Stimulated activated CD8-positive, alpha-beta memory T cell treated with anti-CD3 and anti-CD28 coated beads, Interleukin-4, amount 100 ng/mL, for 24 hours (primary cell): ENCODE results near the gene MCTP2.

Source experiments
- DNase-seq: peaks from one replicate; pipeline ENCODE4 v3.0.0-alpha.2; 2020; ENCODE audit warnings: low read depth

MCTP2 gene

GRCh38 chr15:94305133-94305532, 73.8 kb downstream of the MCTP2 start:
- no peak for DNase-seq

- no peak for DNase-seq
Observed at GRCh38 chr15:94306700-94307650, 75.6 kb downstream of the MCTP2 start.

GRCh38 chr15:94312946-94313345, 81.6 kb downstream of the MCTP2 start:
- DNase-seq: no peak

- DNase-seq: no peak
Observed at GRCh38 chr15:94314639-94315038, 83.3 kb downstream of the MCTP2 start.

- no peak for DNase-seq
Observed at GRCh38 chr15:94317211-94317610, 85.8 kb downstream of the MCTP2 start.

GRCh38 chr15:94322141-94322540, 90.8 kb downstream of the MCTP2 start:
- DNase-seq: no peak

- no peak for DNase-seq
Observed at GRCh38 chr15:94323076-94323475, 91.7 kb downstream of the MCTP2 start.

- DNase-seq: peak; percentile 26
Observed at GRCh38 chr15:94324117-94324826, 92.9 kb downstream of the MCTP2 start.

- peak; percentile 22 for DNase-seq
Observed at GRCh38 chr15:94324835-94325767, 93.7 kb downstream of the MCTP2 start.

- DNase-seq: no peak
Observed at GRCh38 chr15:94327356-94327936, 96.1 kb downstream of the MCTP2 start.

- no peak for DNase-seq
Observed at GRCh38 chr15:94331731-94332130, 100.4 kb downstream of the MCTP2 start.

GRCh38 chr15:94335616-94336015, 104.3 kb downstream of the MCTP2 start:
- DNase-seq: no peak

- DNase-seq: no peak
Observed at GRCh38 chr15:94336817-94337467, 105.6 kb downstream of the MCTP2 start.

GRCh38 chr15:94338243-94338846, 107.0 kb downstream of the MCTP2 start:
- DNase-seq: no peak

- DNase-seq: no peak
Observed at GRCh38 chr15:94346282-94346681, 114.9 kb downstream of the MCTP2 start.

- DNase-seq: no peak
Observed at GRCh38 chr15:94348084-94348483, 116.7 kb downstream of the MCTP2 start.

GRCh38 chr15:94351031-94351535, 119.7 kb downstream of the MCTP2 start:
- no peak for DNase-seq

- DNase-seq: no peak
Observed at GRCh38 chr15:94352636-94353487, 121.5 kb downstream of the MCTP2 start.

GRCh38 chr15:94353488-94353820, 122.1 kb downstream of the MCTP2 start:
- no peak for DNase-seq

GRCh38 chr15:94354655-94355054, 123.3 kb downstream of the MCTP2 start:
- DNase-seq: no peak
